ENCODE results near the gene PLEKHF1.

DNA sequence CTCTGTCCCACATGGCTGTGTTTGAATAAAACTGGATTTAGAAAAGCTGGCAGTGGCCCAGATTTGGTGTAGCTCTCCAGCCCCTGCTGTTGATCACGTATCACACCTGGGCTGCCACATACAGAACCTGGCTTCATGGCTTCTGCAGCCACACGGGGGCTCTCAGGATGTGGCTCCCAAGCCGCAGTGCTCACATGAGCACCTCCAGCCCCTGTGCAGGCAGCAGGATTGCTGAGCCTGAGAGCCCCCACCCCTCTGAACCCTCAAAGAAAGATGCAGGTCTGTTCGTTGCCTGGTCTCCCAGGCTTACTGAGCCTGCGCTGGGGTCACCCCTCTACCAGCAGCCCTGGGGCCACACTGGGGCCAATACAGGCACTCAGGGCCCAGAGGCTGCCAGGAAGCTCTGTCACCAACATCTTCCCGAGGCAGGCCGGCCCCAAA, 2.7 kb downstream of the PLEKHF1 start:
- no peak for TF ChIP-seq POLR2A (IDR thresholded peaks at IDR 0.05)
- TF ChIP-seq, protein P1, sequence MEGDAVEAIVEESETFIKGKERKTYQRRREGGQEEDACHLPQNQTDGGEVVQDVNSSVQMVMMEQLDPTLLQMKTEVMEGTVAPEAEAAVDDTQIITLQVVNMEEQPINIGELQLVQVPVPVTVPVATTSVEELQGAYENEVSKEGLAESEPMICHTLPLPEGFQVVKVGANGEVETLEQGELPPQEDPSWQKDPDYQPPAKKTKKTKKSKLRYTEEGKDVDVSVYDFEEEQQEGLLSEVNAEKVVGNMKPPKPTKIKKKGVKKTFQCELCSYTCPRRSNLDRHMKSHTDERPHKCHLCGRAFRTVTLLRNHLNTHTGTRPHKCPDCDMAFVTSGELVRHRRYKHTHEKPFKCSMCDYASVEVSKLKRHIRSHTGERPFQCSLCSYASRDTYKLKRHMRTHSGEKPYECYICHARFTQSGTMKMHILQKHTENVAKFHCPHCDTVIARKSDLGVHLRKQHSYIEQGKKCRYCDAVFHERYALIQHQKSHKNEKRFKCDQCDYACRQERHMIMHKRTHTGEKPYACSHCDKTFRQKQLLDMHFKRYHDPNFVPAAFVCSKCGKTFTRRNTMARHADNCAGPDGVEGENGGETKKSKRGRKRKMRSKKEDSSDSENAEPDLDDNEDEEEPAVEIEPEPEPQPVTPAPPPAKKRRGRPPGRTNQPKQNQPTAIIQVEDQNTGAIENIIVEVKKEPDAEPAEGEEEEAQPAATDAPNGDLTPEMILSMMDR (IDR thresholded peaks at IDR 0.05), result peak in 2 of 6 experiments; percentile 7 to 8
